NCI-H82 treated with DMSO at 0.1 percent for 48 hours (cell line): Measurements from ENCODE around the gene CNPY1.
"Not testable (repeated sequence)": the region's sequence is repeated elsewhere in the genome, so short reads cannot be mapped to it uniquely, and the experiment has no call there.

Experiments used
- DNase-seq: peaks from one replicate; lab custom pipeline; 2025; ENCODE audit not compliant: unreplicated experiment; lab: John Stamatoyannopoulos, UW

Gene CNPY1

DNA sequence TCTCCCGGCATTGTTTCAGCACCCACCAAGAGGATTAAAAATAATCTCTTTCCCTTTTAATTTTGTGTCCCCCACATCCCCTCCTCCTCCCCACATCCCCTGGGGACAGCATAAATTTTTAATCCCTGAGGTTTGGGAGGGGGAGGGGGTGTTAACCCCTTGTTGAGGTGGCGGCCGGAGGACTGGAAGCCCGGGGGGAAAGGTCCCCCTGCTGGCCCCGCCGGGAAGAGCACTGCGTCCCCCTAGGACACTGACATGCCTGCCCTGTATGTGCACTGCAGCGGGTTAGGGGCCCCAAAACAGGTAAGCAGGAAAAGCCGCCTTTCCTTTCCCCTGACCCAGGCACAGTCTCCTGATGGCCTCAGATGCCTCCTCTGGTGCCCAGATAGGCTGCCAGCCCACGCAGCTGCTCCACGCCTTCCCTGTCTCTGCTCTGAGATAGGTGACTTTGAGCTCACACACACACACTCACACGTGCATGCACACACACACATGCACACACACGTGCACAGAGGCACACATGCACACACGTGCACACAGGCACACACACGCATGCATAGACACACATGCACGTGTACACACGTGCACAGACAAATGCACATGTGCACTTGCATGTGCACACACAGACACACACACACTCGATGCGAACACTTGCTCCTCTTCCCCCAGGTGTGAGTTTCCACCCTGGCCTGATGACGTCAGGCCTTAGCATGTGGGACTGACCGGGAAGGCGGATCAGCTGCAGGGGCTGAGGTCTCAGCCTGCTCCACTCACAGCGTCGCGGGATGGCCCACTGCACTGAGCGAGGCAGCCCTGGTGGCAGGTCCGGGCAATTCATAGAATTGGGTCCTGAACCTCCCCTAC, 12.3 kb downstream of the CNPY1 start:
- peak; percentile 75 for DNase-seq

DNA sequence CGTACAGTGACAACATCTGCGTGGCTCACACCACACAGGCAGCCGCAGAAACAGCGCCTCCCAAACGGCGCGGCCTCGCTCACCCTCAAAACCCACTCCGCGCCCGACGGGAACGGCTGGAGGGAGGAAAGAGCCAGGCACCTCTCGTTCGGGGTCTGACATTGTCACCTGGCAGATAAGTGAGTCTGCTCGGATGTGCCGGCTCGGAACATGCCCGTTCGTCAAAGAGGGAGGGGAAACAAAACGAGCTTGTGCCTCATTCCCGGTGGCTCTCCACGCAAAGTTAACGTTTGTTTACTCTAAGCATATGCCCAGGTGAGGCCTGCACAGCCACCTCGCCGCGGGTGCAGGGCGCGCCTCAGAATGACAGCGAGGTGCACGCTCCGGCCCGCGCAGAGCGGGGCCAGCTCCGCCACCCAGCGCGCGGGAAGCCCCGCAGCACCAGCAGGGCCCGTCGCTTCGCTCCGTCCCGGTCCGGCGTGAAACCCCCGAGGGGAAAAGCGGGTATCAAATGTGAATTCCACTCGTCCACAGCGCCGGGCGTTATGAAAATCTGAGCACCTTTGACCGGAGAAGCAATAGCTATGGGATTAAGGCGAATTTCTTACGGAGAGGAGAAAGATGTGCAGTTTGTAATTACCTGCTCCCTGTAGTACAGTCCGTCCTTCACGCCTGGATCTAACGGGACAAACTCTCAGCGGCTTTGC, 13.1 kb downstream of the CNPY1 start:
- no peak for DNase-seq

DNA sequence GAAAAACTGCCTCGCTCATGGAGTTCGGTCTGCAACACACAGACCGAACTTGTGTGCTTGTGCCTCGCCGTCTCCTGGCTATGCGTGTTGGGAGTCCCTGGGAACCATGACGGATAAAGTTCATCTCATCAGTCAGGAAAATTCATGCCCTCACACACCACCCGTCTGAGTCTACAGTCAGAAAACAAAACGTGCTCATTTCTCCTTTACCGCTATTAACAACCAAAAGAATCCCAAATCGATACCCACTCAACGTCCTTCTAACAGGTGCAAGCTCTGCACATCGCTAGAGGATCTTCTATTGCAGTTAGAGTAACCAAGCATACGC, 13.6 kb downstream of the CNPY1 start:
- DNase-seq = no peak

DNA sequence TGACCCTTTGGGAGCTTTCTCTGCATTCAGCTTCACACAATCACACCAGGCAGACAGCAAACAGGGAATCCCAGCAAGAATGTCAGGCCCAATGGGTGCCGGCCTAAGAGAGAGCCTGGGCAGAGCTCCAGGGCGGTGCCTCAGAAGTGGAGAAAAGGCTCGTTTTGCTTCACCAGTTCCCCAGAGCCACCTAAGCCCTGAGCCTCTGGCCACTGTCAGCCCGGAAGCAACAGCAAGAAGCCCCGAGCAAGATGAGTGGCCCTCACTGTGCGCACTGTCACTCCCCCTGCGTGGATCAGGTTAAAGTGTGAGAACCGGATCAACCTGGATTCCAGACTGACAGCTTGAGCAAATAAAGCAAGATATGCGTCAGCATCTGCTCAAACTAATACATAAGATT, 14.7 kb downstream of the CNPY1 start:
- DNase-seq = no peak

DNA sequence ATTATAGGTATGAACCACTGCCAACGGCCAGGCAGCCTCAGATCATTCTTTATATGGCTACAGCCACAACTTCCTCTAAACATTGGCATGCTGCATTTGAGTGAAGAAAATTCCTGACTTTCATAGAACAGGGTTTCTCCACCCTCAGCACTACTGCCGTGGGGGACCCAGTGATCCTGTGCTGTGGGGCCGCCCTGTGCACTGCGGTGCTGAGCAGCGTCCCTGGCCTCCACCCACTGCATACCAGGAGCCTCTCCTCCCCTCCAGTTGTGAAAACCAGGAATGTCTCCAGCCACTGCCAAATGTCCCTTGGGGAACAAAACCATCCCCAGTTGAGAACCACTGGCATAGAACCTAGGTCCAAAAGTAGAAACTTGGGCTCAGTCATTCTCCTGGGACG, 15.8 kb downstream of the CNPY1 start:
- no peak for DNase-seq

DNA sequence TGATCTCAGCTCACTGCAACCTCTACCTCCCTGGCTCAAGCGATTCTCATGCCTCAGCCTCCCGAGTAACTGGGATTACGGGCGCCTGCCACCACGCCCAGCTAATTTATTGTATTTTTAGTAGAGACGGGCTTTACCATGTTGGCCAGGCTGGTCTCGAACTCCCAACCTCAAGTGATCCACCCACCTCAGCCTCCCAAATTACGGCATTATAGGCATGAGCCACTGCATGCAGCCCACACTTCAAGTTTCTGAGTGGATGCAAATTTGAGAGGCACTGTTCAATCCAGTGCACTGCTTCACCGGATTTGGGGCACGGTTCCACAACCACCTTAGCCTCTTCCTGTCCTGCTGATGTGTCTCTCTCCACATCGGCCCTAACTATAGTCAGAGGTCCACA, 16.5 kb downstream of the CNPY1 start:
- no peak for DNase-seq

DNA sequence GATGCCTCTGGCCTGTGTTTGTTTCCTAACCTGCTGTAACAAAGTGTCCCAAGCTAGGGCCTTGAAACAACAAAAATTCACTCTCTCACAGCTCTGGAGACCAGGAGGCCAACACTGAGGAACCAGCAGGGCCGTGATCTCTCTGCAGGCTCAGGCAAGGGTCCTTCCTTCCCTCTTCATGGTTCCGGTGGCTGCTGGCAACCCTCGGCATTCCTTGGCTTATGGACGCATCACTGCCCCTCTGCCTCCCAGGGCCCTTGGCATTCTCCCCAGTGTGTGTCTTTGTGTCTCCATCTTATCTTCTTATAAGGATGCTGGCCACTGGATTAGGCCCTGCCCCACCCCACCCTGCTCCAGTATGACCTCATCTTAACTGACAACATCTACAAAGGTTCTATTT, 17.0 kb downstream of the CNPY1 start:
- DNase-seq = no peak

DNA sequence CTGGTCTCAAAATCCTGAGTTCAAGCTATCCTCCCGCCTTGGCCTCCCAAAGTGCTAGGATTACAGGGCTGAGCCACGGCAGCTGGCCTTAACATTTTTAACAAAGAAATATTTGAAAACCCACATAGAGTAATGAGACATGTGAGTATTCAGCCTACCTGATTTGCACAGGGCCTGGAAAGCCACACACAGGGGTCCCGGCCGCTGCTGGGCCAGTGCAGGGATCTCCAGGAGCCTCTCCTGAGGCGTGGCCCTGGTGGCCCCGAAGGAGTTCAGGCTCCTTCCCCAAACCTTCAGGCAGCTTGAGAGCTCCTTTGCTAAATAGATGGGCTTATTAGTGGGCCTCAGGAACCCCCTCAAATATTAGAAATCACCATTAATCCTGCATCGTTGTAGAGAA, 18.7 kb downstream of the CNPY1 start:
- DNase-seq = no peak

DNA sequence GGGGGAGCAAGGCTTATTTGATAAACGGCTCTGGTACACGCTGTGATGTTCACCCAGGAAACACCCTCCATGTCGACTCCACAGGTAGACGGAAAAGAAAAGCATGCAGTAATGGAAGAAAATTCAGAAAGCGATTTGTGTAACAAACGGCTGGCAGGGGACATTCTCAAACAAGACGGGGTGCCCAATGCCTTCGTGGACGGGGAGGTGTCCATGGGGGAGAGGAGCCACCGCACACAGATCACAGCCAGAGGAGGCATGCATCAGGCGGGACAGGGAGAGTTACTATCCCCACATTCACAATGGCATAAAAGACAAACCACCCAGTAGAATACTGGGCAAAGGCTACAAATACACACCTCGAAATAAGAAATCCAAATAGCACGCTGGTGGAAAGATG, 20.1 kb downstream of the CNPY1 start:
- DNase-seq = no peak

DNA sequence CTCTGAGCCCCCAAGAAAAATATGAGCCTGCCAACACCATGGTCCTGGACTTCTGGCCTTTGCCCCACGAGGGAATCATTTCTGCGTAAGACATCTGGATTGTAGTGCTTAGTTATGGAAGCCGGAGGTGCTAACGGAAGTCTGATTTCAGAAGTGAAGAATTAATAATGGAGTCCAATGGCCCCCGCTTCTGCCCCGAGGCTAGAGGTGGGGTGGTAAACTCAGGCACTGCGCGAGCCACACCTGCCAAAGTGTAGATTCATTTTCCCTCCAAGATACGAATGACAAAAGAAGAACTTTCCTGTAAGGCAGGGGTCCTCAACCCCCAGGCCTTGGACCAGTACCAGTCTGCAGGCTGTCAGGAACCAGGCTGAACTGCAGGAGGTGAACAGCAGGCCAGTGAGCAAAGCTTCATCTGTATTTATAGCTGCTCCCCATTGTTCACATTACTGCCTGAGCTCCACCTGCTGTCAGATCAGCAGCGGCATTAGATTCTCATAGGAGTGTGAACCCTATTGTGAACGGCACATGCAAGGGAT, 22.3 kb downstream of the CNPY1 start:
- DNase-seq = no peak

DNA sequence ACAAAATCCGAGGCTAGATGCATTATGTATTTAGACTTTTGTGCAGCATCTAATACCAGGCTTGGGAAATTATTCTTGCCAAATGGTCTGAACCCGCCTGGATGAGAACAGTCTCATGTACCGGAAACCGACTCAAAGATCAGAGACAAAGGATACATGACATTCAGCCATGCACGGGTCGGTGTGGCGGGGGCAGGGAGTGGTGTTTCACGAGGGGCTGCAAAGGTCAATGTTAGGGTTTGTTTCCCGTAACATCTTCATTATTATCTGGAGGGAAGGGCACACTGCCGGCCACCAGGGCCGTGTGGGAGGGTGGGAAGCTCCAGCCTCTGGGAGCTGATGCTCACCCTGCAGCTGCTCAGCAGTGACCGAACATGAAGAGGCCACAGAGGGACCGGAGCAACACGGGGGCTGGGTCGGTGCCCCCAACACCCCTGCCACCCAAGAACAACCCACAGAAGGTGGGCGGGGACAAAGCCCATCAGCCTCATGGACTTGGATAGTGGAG, 23.1 kb downstream of the CNPY1 start:
- no peak for DNase-seq

DNA sequence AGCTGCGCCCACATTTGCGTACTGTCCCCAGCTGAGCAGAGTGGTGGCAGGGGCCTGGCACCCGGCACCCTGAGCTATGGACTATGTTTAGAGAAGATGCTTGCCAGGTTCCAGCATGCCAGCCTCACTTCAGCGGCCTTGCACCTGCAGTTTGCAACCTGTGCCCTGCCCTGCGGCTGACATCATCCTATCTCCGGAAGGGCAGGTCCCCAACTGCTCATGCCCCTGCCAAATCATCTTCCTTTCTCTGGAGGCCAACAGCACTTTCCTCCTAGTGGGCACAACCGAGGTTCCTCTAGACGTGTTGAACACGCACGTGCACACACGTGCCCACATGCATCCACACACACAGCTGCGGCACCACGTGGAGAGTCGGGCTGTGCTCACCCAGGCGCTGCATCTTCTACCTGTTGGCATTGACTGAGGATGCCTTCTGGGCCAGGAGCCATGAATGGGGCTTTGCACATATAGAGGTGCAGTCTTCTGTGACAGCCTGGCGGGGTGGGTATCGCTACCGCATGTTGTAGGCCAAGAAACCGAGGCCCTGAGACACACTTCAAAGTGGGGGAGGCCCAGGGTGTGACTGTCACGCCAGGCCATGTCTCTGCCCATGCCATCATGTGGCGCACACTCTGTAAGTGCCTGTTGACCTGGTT, 24.5 kb downstream of the CNPY1 start:
- no peak for DNase-seq

DNA sequence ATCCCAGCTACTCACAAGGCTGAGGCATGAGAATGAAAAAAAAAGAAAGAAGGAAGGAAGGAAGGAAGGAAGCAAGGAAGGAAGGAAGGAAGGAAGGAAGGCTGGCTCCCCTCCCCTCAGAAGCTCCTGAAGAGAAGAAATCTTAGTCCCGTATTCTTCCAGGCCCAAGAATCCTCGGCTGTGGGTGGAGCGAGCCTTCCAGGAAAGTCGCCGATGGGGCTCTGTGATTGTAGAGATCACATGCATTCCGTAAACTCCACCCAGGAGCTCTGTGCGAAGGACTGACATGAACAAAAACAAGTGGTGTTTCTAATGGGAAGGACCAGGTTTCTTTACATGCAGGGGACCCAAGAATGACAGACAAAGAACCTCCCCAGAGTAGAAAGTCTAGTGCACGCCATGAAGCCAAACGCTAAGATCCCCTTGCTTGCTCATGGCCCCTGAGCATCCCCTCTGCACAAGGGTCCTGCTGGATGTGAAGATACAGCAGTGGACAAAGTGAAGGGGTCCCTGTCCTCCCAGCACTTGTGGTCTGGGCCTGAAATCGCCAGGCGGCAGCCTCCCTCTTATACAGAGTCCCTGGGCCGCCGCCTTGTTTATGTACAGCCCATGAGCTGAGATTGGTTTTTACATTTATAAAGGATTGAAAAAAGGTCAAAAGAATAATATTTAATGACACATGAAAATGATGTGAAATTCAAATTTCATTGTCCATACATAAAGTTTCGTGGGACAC, 25.2 kb downstream of the CNPY1 start:
- DNase-seq = no peak

DNA sequence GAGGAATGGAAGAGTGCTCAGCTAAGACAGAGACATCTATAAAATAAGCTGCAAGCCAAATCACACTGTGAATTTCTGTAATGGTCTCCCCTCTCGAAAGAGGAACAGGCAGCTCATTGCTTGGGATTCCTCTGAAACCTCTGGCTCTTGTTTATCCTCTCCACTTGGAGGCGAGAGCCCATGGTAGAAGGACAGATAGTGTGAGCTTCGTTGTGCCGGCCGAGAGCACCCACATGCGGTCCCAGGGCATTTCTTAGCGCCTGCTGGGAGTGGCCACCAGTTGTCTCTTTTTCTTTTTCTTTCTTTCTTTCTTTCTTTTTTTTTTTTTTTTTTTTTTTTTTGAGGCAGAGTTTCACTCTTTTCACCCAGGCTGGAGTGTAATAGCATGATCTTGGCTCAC, 26.2 kb downstream of the CNPY1 start:
- DNase-seq = no peak

DNA sequence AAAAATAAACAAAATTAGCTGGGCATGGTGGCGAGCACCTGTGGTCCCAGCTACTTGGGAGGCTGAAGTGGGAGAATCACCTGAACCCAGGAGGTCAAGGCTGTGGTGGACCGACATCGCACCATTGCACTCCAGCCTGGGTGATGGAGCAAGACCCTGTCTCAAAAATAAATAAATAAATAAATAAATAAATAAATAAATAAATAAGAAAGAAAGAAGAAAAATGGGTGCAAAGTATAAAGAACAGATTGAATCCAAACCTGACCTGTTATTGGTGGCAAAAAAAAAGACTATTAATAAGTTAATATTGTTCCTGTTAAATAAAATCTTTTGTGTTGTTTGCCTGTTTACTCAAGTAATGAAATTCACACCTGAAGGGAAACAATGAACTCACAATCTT, 27.0 kb downstream of the CNPY1 start:
- not testable (repeated sequence) for DNase-seq

DNA sequence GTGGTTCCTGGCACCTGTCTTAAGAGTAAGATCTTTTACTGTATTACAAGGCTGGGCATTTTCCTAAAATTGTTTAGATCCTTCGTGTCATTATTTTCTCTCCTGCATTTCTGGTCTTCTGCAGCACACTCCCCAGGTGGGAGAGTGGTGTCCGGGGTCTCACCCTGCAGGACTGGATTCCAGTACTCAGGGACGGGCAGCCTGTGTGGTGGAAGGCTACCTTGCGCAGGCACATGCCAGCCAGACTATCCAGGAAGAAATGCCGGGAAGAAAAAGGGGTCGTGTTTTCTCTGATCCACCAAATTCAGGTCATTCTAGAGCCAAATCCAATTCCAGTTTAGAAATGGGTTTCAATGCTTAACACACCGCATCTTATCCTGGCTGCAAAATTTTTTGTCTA, 27.7 kb downstream of the CNPY1 start:
- no peak for DNase-seq

DNA sequence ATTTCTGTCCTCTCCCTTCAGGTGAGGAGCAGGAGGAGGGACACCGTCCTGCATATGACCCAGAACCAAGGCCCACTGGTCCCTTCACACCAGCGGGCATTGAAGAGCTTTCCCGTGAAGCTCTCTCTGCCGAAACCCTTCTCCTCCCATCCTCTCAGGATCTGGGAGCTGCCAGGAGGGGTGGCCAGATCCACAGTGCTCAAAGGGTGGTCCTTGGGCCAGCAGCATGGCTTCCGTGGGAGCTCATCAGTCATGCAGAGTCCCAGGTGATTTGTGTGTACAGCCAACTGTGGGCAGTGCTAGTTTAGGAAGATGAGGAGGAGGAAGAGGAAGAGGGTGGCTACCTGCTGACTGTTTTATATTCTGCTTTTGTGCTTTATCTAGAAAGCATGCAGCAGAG, 28.4 kb downstream of the CNPY1 start:
- DNase-seq = no peak

DNA sequence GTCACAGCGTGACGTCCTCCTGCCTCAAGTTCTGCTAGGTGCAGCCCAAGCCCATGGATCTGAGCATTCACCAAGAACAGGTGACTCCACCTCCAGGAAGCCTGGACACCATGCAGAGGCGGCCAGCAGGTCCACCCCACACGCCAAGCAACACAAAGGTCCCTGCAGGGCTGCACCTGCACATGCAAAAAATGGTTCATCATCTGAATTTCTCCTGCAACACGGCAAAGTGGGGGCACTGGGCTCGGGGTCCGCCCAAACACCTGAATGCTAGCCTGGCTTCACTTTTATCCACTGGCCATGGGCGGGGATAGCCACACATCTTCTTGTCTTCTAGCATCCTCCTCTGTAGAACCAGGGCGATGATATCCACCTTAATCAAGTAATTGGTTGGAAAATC, 28.9 kb downstream of the CNPY1 start:
- DNase-seq = no peak

DNA sequence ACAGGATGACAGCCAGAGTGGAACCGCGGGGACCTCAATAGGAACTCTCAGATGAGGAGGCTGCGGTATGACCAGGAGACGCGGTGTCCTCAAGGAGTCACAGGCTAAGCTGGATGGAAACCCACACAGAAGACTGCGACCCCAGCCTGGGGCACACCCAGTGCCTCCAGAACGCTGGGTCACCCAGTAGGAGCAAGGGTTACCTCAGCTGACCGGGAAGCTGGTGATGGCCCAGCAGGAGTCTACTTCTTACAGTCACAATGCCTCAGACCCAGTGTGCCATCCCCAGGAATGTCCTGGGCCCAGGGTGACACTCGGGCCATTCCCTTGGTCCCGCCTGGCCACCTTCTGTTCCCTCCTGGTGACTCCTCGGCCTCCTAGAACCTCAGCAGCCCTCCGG, 29.9 kb downstream of the CNPY1 start:
- no peak for DNase-seq

DNA sequence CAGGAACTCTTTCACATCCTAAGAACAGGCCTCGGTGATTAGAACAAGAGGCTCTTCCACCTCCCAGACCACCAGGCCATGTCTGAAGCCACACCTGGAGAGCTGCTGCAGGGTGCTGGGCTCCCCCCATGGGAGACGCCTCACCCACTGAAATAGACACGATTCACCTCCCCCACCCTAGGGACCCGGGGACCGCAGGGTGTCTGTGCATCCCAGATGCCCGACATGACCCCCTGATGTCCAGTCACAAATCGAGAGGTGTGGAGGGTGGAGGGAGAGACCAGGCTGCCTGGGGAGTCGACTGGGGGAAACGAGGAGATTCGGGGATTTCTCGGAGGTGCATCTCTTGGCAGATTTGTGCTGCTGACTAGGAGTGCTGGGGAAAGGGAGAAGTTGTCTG, 31.0 kb downstream of the CNPY1 start:
- DNase-seq = no peak

DNA sequence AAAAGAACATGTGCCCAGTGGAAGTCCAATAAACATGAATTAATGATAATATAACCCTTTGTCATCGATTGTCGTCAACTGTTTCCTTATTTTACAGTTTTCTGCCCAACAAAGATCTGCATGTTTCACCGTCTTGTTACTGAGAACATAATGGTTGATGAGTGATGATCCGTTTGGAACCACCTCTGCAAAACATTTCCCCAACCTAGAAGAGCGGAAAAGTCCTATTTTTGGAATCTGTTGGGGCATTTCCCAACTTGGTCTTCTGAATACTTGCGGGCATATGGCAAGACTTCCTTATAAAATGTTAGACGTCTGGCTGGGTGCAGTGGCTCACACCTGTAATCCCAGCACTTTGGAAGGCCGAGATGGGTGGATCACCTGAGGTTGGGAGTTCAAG, 32.1 kb downstream of the CNPY1 start:
- no peak for DNase-seq
